ENCODE data around the gene ZNF473. TPM values are rescaled to one million over a fixed set of nuclear protein-coding genes. Genes with fewer than 3 reads are reported as not detected.

The ZNF473 gene
- total RNA-seq, 4 donors from 2014 or later: 5.5 to 20.9 (median 11.4) TPM

DNA sequence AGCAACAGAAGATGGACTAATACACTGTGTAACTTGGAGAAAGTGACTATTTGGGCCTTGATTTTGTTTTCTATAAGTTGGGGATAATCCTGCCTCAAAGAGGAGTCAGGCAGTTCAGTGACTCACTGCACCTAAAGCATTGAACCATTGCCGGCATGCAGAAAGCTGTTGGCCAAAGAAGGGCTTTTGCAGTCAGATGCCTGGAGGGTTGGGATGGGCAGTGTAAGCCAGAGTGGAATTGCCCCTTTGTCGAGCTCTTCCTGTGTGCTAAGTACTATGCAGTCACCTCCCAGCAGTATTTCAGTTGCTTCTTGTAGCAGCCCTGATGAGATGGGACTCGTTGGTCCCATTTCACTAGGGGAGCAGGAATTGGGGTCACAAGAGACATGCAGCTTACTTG is 11.1 kb downstream of the ZNF473 start:
- Histone ChIP-seq H3K4me3 (no peak overlapping the region), H3K9me3 (no peaks in the 10 kb centered on the region), H3K4me1 (no peaks in the 10 kb centered on the region), H3K27me3 (no peaks in the 10 kb centered on the region), H3K27ac (no peak overlapping the region), H3K36me3 (peaks cover 0 to 100% of the 10 kb centered on the region in 2 donors)
- TF ChIP-seq CTCF (IDR thresholded peaks at IDR 0.05) (no peak), POLR2A (IDR thresholded peaks at IDR 0.05) (no peak), POLR2AphosphoS5 (IDR thresholded peaks at IDR 0.05) (no peak), EP300 (IDR thresholded peaks at IDR 0.05) (no peak)
- ATAC-seq: no peak
- WGBS, 2 donors (ENCODE audit: low coverage in 1 of 2): 80 to 100% methylated on average over 1 of the region's 3 CpGs

- no CpG with 5 or more reads among the region's 3 CpGs for WGBS, 2 donors (ENCODE audit: low coverage in 1 of 2)
- Histone ChIP-seq H3K4me1 (no peaks in the 10 kb centered on the region), H3K27me3 (no peaks in the 10 kb centered on the region), H3K36me3 (peaks cover 7 to 100% of the 10 kb centered on the region in 2 donors), H3K9me3 (peaks cover 0 to 13% (median 0%) of the 10 kb centered on the region in 3 donors), H3K4me3 (no peak overlapping the region), H3K27ac (no peak overlapping the region)
- no peak for TF ChIP-seq CTCF (IDR thresholded peaks at IDR 0.05)
- no peak for TF ChIP-seq POLR2AphosphoS5 (IDR thresholded peaks at IDR 0.05)
- no peak for TF ChIP-seq POLR2A (IDR thresholded peaks at IDR 0.05)
- no peak for TF ChIP-seq EP300 (IDR thresholded peaks at IDR 0.05)
- no peak for ATAC-seq
These were observed 14.2 kb downstream of the ZNF473 start for GRCh38 chr19:50039968-50040367.

DNA sequence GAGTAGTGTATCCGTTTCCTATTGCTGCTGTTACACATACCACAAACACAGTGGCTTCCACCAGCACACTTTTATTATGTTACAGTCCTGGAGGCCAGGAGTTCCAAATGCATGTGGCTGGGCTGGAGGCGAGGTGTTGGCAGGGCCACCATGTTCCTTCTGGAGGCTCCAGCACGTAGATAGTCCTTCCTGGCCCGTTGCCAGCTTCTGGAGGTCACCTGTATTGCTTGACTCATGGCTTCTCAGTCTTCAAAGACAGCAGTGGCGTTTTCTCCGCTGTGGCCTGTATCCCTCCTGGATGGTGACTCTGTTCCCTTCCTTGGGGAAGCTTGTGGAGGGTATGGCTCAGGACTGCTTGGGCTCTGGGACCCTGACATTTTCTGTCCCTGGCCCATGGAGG is 15.2 kb downstream of the ZNF473 start:
- no peak for ATAC-seq
- Histone ChIP-seq H3K36me3 (peaks cover 7 to 100% of the 10 kb centered on the region in 2 donors), H3K27ac (no peak overlapping the region), H3K4me1 (no peaks in the 10 kb centered on the region), H3K4me3 (no peak overlapping the region), H3K27me3 (no peaks in the 10 kb centered on the region), H3K9me3 (peaks cover 0 to 23% (median 0%) of the 10 kb centered on the region in 3 donors)
- TF ChIP-seq POLR2AphosphoS5 (IDR thresholded peaks at IDR 0.05) (no peak), CTCF (IDR thresholded peaks at IDR 0.05) (no peak), POLR2A (IDR thresholded peaks at IDR 0.05) (no peak), EP300 (IDR thresholded peaks at IDR 0.05) (no peak)
- WGBS, 2 donors (ENCODE audit: low coverage in 1 of 2): 60 to 80% methylated on average over 2 to 3 of the region's 6 CpGs

- no peak overlapping the region for H3K27ac ChIP-seq
- no peaks in the 10 kb centered on the region for H3K4me1 ChIP-seq
- H3K36me3 ChIP-seq: peaks cover 7 to 93% of the 10 kb centered on the region in 2 donors
- WGBS, 2 donors (ENCODE audit: low coverage in 1 of 2): 100% methylated on average over 3 of the region's 6 CpGs; no CpG with 5 or more reads in 1 of the 2 donors
- TF ChIP-seq CTCF (IDR thresholded peaks at IDR 0.05) (no peak), POLR2AphosphoS5 (IDR thresholded peaks at IDR 0.05) (no peak), POLR2A (IDR thresholded peaks at IDR 0.05) (no peak), EP300 (IDR thresholded peaks at IDR 0.05) (no peak)
- no peaks in the 10 kb centered on the region for H3K27me3 ChIP-seq
- no peak for ATAC-seq
- no peak overlapping the region for H3K4me3 ChIP-seq
- peaks cover 0 to 33% (median 0%) of the 10 kb centered on the region in 3 donors for H3K9me3 ChIP-seq
These were observed 16.7 kb downstream of the ZNF473 start for GRCh38 chr19:50042363-50043024.

DNA sequence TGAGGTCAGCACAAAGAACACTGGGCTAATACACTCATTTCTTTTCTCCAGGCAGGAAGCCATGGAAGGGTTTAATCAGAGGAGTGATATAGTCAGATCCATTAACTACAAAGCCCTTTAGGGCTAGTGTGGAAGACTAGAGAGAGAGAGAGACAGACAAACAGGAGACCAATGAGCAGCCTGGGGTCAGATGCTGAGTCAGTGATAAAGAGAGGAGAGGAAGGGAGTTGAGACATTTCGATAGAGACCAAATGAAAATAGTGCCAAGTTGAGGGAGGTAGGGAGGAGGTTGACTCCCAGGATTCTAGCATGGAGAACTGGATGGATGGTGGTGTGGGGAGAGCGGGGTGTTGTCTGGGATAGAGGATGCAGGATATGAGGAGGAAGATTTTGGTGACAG is 18.2 kb downstream of the ZNF473 start:
- TF ChIP-seq POLR2A (IDR thresholded peaks at IDR 0.05) (no peak), POLR2AphosphoS5 (IDR thresholded peaks at IDR 0.05) (no peak), EP300 (IDR thresholded peaks at IDR 0.05) (no peak), CTCF (IDR thresholded peaks at IDR 0.05) (no peak)
- 89 to 100% methylated on average over 2 of the region's 2 CpGs for WGBS, 2 donors (ENCODE audit: low coverage in 1 of 2)
- Histone ChIP-seq H3K4me1 (no peaks in the 10 kb centered on the region), H3K4me3 (no peak overlapping the region), H3K27ac (no peak overlapping the region), H3K27me3 (no peaks in the 10 kb centered on the region), H3K9me3 (peaks cover 0 to 33% (median 0%) of the 10 kb centered on the region in 3 donors), H3K36me3 (peaks cover 7 to 93% of the 10 kb centered on the region in 2 donors)
- no peak for ATAC-seq
